ENCODE data around the gene STRAP. TPM values are rescaled to one million over a fixed set of nuclear protein-coding genes. Genes with fewer than 3 reads are reported as not detected.
"Not testable (repeated sequence)": the region's sequence is repeated elsewhere in the genome, so short reads cannot be mapped to it uniquely, and the experiment has no call there.

The STRAP gene
- total and polyA plus RNA-seq, 4 donors, result 33.5 to 63.8 (median 48.1) TPM

GRCh38 chr12:15868186-15868585, 14.0 kb upstream of the STRAP start:
- H3K4me1 ChIP-seq (ENCODE audit: control insufficient read depth in 4 of 4, insufficient read depth in 4 of 4, low read length in 3 of 4), result peaks cover 0 to 11% (median 8%) of the 10 kb centered on the region in 4 donors
- TF ChIP-seq YY1 (IDR thresholded peaks at IDR 0.05) (no peak), EGR1 (IDR thresholded peaks at IDR 0.05; ENCODE audit: low read depth in 2 of 2) (no peak), ZBTB33 (IDR thresholded peaks at IDR 0.05) (no peak)
- no peak overlapping the region for H3K9ac ChIP-seq (ENCODE audit: low read depth in 1 of 2, low read length in 2 of 2)
- H3K27ac ChIP-seq (ENCODE audit: low read depth in 1 of 2, low read length in 2 of 2), result no peak overlapping the region
- H3K27me3 ChIP-seq (ENCODE audit: control insufficient read depth in 4 of 4, insufficient read depth in 4 of 4, low read length in 3 of 4), result no peaks in the 10 kb centered on the region
- H3K4me3 ChIP-seq (ENCODE audit: low read depth in 1 of 3, low read length in 3 of 3), result no peak overlapping the region
- H3K9me3 ChIP-seq (ENCODE audit: control insufficient read depth in 4 of 4, low read length in 3 of 4), result no peaks in the 10 kb centered on the region
- H3K36me3 ChIP-seq (ENCODE audit: control insufficient read depth in 4 of 4, insufficient read depth in 3 of 4, low read depth in 1 of 4, low read length in 3 of 4), result no peaks in the 10 kb centered on the region
- WGBS, result 90% methylated on average over 3 of the region's 3 CpGs
- DNase-seq (ENCODE audit: low spot score), result no peak

DNA sequence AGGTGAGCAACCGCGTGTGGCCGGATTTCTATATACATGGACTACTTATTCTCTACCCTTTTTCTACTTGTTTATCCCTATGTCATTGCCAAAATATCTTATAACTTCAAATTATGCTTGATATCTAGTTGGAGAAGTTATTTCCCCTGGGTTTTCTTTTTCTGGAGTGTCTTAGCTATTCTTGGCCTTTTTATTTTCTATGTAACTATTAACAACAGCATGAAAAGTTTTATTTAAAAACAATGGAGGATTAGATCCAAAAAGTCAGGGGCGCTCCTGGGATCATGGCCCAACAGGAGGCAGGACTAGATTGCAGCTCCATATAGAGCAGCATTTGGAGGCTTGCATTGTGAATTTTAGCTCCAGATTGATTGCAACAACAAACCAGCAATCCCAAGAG, 8.6 kb upstream of the STRAP start:
- no peaks in the 10 kb centered on the region for H3K27me3 ChIP-seq (ENCODE audit: control insufficient read depth in 4 of 4, insufficient read depth in 4 of 4, low read length in 3 of 4)
- WGBS, result 98% methylated on average over 4 of the region's 4 CpGs
- H3K36me3 ChIP-seq (ENCODE audit: control insufficient read depth in 4 of 4, insufficient read depth in 3 of 4, low read depth in 1 of 4, low read length in 3 of 4), result peaks cover 0 to 3% (median 0%) of the 10 kb centered on the region in 4 donors
- no peaks in the 10 kb centered on the region for H3K4me1 ChIP-seq (ENCODE audit: control insufficient read depth in 4 of 4, insufficient read depth in 4 of 4, low read length in 3 of 4)
- TF ChIP-seq ZBTB33 (IDR thresholded peaks at IDR 0.05) (no peak), HNF4G (IDR thresholded peaks at IDR 0.05) (no peak), JUND (IDR thresholded peaks at IDR 0.05) (no peak), EGR1 (IDR thresholded peaks at IDR 0.05; ENCODE audit: low read depth in 2 of 2) (no peak), RAD21 (IDR thresholded peaks at IDR 0.05) (no peak), FOXA2 (IDR thresholded peaks at IDR 0.05) (no peak), YY1 (IDR thresholded peaks at IDR 0.05) (no peak), FOXA1 (IDR thresholded peaks at IDR 0.05) (no peak), SP1 (IDR thresholded peaks at IDR 0.05) (no peak), HNF4A (conservative IDR thresholded peaks at IDR 0.05) (no peak), NR2F2 (IDR thresholded peaks at IDR 0.05) (no peak), RXRA (IDR thresholded peaks at IDR 0.05) (no peak), TAF1 (conservative IDR thresholded peaks at IDR 0.05) (no peak), GABPA (IDR thresholded peaks at IDR 0.05 in 1 of 2, conservative IDR thresholded peaks at IDR 0.05 in 1 of 2) (no peak)
- TF ChIP-seq, protein P1, sequence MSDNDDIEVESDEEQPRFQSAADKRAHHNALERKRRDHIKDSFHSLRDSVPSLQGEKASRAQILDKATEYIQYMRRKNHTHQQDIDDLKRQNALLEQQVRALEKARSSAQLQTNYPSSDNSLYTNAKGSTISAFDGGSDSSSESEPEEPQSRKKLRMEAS (IDR thresholded peaks at IDR 0.05), result no peak
- TF ChIP-seq, protein P2, sequence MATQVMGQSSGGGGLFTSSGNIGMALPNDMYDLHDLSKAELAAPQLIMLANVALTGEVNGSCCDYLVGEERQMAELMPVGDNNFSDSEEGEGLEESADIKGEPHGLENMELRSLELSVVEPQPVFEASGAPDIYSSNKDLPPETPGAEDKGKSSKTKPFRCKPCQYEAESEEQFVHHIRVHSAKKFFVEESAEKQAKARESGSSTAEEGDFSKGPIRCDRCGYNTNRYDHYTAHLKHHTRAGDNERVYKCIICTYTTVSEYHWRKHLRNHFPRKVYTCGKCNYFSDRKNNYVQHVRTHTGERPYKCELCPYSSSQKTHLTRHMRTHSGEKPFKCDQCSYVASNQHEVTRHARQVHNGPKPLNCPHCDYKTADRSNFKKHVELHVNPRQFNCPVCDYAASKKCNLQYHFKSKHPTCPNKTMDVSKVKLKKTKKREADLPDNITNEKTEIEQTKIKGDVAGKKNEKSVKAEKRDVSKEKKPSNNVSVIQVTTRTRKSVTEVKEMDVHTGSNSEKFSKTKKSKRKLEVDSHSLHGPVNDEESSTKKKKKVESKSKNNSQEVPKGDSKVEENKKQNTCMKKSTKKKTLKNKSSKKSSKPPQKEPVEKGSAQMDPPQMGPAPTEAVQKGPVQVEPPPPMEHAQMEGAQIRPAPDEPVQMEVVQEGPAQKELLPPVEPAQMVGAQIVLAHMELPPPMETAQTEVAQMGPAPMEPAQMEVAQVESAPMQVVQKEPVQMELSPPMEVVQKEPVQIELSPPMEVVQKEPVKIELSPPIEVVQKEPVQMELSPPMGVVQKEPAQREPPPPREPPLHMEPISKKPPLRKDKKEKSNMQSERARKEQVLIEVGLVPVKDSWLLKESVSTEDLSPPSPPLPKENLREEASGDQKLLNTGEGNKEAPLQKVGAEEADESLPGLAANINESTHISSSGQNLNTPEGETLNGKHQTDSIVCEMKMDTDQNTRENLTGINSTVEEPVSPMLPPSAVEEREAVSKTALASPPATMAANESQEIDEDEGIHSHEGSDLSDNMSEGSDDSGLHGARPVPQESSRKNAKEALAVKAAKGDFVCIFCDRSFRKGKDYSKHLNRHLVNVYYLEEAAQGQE (IDR thresholded peaks at IDR 0.05), result no peak
- TF ChIP-seq, protein P3, sequence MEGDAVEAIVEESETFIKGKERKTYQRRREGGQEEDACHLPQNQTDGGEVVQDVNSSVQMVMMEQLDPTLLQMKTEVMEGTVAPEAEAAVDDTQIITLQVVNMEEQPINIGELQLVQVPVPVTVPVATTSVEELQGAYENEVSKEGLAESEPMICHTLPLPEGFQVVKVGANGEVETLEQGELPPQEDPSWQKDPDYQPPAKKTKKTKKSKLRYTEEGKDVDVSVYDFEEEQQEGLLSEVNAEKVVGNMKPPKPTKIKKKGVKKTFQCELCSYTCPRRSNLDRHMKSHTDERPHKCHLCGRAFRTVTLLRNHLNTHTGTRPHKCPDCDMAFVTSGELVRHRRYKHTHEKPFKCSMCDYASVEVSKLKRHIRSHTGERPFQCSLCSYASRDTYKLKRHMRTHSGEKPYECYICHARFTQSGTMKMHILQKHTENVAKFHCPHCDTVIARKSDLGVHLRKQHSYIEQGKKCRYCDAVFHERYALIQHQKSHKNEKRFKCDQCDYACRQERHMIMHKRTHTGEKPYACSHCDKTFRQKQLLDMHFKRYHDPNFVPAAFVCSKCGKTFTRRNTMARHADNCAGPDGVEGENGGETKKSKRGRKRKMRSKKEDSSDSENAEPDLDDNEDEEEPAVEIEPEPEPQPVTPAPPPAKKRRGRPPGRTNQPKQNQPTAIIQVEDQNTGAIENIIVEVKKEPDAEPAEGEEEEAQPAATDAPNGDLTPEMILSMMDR (IDR thresholded peaks at IDR 0.05; ENCODE audit: low read depth, low read length, missing input control), result no peak
- TF ChIP-seq, protein P4, sequence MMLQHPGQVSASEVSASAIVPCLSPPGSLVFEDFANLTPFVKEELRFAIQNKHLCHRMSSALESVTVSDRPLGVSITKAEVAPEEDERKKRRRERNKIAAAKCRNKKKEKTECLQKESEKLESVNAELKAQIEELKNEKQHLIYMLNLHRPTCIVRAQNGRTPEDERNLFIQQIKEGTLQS (IDR thresholded peaks at IDR 0.05), result no peak
- H3K9ac ChIP-seq (ENCODE audit: low read depth in 1 of 2, low read length in 2 of 2), result no peak overlapping the region
- H3K4me3 ChIP-seq (ENCODE audit: low read depth in 1 of 3, low read length in 3 of 3), result no peak overlapping the region
- no peak overlapping the region for H3K27ac ChIP-seq (ENCODE audit: low read depth in 1 of 2, low read length in 2 of 2)
- no peaks in the 10 kb centered on the region for H3K9me3 ChIP-seq (ENCODE audit: control insufficient read depth in 4 of 4, low read length in 3 of 4)
- no peak for DNase-seq (ENCODE audit: low spot score)

DNA sequence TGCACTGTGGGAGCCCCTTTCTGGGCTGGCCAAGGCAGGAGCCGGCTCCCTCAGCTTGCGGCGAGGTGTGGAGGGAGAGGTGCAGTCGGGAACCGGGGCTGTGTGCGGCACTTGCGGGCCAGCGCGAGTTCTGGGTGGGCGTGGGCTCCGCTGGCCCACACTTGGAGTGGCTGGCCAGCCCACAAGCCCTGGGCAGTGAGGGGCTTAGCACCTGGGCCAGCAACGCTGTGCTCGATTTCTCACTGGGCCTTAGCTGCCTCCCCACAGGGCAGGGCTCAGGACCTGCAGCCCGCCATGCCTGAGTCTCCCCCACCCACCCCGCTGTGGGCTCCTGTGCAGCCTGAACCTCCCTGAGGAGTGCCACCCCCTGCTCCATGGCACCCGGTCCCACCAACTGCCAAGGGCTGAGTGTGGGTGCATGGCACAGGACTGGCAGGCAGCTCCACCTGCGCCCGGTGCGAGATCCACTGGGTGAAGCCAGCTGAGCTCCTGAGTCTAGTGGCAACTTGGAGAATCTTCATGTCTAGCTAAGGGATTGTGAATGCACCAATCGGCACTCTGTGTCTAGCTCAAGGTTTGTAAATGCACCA, 7.5 kb upstream of the STRAP start:
- DNase-seq (ENCODE audit: low spot score); H3K4me1 ChIP-seq (ENCODE audit: control insufficient read depth in 4 of 4, insufficient read depth in 4 of 4, low read length in 3 of 4); H3K9me3 ChIP-seq (ENCODE audit: control insufficient read depth in 4 of 4, low read length in 3 of 4); H3K9ac ChIP-seq (ENCODE audit: low read depth in 1 of 2, low read length in 2 of 2); H3K27ac ChIP-seq (ENCODE audit: low read depth in 1 of 2, low read length in 2 of 2); H3K4me3 ChIP-seq (ENCODE audit: low read depth in 1 of 3, low read length in 3 of 3); H3K36me3 ChIP-seq (ENCODE audit: control insufficient read depth in 4 of 4, insufficient read depth in 3 of 4, low read depth in 1 of 4, low read length in 3 of 4); H3K27me3 ChIP-seq (ENCODE audit: control insufficient read depth in 4 of 4, insufficient read depth in 4 of 4, low read length in 3 of 4): not testable (repeated sequence)
- 97% methylated on average over 20 of the region's 20 CpGs for WGBS

Measured in liver (tissue), 9 donors.